NAMALWA (cell line): ENCODE measurements around the gene RARRES1.

Experiments used
- DNase-seq: peaks from one replicate; pipeline ENCODE4 v3.0.0-alpha.2; 2015; ENCODE audit warnings: low spot score

RARRES1 gene, protein sequence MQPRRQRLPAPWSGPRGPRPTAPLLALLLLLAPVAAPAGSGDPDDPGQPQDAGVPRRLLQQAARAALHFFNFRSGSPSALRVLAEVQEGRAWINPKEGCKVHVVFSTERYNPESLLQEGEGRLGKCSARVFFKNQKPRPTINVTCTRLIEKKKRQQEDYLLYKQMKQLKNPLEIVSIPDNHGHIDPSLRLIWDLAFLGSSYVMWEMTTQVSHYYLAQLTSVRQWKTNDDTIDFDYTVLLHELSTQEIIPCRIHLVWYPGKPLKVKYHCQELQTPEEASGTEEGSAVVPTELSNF

DNA sequence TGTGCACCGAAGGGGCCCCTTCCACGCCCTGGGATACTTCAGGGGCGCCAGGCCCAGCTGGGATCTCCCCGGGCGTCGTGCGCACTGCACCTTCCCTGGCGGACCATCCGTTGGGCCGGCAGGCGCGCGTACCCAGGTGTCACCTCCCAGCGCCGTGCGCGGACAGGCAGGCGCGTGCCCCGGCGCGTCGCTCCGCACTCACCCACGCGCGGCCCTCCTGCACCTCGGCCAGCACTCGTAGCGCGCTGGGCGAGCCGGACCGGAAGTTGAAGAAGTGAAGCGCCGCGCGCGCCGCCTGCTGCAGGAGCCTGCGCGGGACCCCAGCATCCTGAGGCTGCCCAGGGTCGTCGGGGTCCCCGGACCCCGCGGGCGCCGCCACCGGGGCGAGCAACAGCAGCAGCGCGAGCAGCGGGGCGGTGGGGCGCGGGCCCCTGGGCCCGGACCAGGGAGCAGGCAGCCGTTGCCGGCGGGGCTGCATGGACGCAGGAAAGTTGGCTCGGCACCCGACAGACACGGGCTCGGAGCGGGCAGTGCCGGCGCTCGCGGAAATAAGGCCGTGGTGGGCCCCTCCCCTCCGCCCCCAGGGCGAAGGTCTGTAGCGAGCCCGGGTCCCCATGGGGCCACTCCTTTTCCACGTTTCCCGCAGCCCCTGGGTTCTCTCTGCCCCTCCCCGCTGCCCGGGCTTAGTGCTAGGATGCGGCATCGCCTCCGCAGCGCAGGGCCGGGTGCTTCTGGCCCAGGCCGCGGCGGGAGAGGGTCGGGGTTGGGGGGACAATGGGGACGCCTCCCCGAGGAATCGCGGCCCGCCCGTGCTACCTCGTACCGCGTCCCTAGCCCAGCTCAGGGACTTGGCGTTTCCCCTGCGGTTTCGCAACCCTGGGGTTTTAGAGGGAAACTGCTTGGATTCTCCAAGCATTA lies at the start of gene RARRES1:
Gene RARRES1, minus strand, starts transcription at position 520 of the 918 bp plus-strand sequence. Its CDS starts 42 bp downstream, at position 478.
- DNase-seq = no peak

DNA sequence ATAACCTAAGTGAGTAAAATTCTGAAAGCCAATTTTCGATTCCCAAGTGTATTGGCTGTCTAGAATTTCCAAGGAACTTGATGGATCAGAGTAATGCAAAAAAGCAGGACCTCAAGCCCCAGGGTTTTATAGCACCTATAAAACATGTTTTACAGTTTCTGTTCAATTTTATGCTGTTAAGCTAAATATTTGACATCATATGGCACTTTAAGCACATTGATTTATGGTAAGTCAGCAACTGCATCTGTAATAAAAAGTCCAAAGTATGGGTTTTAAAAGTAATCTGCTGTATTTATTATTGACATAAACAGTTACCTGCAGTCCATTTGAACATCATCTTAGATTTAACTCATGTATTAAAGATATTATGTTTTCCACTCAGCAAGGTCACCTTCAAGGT lies 49.6 kb upstream of the RARRES1 start:
- no peak for DNase-seq

DNA sequence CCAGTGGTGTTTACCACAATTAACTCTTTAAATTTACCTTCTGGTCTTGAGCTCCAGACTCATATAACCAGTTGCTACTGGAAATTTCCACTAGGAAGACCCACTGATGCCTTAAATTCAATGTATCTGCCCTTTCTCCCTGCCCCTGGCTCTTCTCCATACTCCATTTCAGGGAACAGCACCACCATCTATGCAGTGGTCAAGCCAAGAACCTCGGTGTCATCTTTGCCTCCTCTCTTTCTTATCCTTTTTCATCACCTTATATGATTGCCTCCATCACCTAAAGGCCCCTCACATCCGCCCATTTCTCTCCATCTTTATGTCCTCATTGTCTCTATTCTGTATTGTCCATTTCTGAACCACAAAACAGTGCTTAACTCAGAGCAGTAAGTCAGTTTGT lies 48.9 kb upstream of the RARRES1 start:
- no peak for DNase-seq

DNA sequence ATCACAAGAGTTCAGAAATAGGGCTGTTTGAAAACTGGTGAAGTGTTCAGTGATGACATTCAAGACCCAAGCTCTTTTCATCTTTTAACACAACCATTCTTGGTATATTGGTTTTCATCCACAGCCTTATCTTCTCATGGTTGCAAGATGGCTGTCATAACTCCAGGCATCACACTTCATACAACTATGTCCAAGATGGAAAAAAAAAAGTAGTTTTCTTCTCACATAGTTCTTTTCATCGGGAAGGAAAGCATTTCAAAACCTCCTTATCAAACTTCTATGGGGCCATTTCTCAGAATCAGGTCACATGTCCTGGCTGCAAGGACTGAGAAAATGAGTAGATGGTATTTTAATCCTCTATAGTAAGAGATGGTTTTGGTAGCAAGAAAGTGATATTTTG lies 48.5 kb upstream of the RARRES1 start:
- no peak for DNase-seq

DNA sequence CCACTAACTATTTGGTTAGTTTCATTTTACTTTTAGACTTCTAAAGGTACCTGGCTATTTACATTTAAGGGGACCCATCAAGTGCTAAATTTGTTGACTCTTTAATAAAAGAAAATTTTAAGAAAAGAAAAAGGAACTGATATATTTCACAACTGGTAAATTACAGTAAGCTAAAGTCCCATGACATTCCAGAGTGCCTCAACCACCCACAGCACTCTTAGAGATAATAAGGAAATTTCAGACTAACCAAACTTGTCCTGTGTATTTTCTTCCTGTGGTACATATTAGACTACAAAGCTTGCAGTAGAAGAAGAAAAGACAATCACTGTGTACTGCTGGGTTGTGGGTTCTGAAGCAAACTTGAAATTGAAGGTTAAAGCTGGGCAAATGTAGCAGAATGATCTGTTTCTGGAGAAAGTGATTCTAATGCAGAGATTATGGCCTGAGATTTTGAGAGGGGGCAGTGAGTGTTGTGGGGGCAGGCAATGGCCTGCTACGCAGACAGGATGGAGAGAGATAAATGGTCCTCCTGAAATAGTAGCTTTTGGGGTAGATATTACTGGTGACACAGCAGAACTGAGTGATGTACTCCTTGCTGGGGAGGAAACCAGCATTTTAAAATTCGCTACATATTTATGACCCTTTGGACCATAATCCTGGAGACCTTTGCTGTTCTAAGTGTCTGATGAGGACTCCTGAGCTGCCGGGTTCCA lies 45.1 kb upstream of the RARRES1 start:
- no peak for DNase-seq

DNA sequence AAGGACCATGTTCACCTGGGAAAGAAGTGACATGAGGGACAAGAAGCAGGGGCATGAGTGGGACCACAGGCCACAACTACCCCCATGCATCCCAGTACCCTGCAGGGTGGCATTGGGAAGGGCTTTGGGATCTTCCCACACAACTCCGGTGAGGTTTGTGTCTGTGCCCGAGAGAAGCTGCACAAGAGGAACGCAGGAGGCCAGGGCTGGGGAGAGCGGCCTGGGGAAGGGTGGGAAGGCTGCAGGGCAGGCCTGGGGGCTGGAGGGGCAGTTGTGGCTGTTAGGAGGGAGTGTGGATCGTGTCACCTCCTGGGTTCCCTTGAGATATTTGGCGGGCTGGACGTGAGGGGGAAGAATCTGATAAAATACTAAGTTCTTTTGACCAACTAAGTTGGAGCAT lies 44.3 kb upstream of the RARRES1 start:
- DNase-seq = no peak

DNA sequence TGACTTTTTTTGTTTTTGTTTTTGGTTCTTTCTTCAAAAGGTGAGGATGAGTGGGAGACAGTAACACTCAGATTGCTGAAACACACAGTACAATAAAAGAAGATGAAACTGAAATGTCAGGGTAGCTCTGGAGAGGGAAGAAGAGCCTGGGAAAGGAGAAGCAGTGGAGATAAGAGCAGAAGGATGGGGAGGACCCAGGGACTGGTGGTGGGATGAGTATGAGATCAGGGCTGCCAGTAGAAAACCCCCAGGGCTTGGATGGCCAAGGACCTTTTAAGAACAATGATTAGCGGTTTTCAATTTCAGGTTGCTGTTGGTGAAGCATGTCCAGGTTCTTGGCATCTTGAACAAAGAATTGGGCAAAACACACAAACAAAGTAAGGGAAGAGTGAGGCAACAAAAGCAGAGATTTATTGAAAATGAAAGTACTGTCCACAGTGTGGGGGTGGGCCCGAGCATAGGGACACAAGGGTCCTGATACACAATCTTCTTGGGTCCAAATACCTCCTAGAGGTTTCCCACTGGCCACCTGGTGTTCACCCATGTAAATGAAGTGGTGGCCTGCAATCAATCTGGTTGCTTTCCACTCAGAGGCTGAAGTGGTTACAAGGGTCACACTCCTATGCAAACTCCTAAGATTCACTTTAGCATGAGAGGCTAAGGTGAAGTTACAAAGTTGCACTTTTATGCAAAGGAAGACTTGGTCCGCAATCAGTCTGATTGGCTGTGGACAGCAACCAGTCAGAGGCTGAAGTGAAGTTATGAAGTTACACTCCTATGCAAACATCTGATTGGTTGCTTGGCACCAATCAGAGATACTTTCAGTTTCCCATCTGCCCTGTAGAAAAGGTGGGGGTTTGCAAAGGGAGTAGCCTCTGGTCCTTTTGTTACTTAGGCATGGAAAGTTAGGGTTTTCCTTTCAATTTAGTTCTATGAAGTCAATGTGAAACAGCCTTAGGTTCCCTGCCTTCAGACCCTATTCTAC lies 43.5 kb upstream of the RARRES1 start:
- DNase-seq = no peak

DNA sequence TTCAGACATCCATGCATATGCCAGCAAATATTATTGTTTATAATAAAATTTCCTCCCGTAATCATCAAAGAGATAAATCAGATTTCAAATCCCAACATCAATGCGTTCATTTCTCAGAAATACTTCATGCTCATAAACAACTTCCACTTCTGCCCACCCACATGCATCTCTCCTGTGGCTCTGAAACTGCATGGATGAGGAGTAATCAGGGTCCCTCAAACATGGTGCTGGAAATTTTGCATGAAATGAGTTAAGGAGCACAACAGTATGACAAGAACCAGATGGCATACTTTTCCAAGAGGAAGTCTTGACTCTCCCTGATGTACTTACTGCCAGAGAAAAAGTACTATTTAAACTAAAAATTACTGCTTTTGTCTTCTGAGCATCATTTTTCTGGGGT lies 42.7 kb upstream of the RARRES1 start:
- no peak for DNase-seq

DNA sequence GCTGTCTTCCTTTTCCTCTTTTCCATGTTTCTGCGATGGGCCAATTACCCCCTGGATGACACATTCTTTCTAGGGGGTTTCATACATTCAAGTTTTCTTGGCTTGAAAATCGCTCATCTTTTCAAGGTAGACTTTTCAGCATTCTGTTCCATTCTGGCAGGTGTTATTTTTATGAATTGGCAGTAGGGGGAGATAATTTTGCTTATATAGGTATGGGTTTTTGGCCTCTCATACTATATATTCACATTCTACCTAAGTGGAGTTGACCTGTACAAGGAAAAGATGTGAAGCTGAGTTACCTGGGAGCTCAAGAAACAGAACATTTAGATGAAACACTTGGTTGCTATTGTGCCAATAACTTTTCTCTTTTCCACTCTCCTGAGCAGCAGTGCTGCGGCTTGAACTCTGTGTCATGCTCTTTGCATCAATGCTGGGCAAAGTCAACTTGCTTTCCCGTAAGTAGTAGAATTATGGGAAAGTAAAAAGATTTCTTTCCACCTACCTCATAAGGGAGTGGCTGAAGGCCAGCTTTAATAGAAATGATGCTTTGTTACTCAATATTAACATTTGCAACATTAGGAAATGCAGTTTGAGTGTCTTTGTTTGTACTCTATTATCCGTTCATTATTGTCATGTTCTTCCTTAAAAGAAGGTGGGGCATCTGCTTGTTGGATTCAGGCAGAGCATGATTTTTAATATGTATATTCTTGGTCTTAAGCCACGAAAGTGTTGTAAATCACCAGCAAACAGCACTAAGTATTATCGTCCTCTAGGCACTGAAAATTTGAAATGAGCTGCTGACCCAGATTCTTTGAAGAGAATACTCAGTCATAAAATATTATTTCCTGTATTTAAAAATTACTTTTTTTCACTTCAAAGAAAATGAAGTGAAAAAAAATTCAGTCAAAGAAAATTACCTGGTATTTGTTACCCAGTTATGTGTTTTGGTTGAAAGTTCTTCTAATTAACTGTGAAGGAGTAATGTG lies 41.9 kb upstream of the RARRES1 start:
- no peak for DNase-seq

DNA sequence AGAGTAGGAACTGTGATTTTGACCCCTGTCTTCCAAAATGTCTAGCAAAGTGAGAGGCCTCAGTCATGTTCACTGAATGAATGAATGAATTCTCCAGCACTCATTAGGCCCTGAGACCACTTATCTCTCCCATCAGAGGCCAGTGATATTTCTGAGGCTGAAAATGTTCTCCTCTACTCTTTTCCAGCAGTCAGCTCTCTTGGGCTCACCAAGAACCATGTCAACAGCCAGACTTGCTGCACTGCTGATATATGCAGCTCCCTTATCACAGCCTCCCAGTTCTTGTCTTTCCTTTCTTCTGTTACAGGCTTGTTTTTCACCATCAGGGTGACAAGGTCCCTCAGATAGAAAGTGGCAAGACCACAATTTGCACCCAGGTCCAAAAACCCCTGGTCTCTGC lies 40.9 kb upstream of the RARRES1 start:
- DNase-seq = no peak

DNA sequence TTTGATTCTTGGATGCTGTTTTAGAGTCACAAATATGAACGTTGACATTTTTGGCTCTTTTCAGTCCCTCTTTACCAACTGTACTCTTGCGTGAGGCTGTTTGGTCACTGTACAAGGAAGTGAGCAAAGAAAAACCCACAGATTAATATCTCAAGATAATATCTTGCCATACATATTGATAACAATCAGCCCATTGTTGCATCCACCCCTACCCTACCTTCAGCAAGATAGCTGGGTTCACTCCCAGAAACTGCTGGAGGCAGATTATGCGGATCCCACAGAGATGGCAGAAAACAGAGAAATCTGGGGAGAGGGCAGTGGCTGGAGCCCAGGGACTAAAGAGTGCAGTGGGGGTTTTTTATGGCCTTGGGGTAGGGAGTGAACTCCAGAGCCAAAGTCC lies 39.7 kb upstream of the RARRES1 start:
- no peak for DNase-seq

DNA sequence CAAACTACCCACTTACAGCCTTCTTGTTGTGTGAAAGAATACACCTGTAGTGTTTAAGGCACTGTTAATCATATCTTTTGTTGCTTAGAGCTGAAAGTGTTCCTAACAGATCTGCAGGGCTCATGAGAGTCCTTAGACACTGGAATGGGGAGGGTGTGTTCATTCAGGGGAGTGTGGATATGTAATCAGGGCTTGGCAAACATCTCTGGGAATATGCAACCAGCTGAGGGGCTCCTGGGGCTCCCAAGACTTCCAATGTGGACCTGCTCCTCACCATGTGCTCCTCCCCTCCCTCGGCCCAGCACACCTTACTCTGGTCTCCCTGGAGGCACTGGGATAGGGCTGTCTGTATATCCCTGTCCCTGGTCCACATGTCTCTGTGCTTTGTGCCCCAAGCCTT lies 39.3 kb upstream of the RARRES1 start:
- DNase-seq = no peak

DNA sequence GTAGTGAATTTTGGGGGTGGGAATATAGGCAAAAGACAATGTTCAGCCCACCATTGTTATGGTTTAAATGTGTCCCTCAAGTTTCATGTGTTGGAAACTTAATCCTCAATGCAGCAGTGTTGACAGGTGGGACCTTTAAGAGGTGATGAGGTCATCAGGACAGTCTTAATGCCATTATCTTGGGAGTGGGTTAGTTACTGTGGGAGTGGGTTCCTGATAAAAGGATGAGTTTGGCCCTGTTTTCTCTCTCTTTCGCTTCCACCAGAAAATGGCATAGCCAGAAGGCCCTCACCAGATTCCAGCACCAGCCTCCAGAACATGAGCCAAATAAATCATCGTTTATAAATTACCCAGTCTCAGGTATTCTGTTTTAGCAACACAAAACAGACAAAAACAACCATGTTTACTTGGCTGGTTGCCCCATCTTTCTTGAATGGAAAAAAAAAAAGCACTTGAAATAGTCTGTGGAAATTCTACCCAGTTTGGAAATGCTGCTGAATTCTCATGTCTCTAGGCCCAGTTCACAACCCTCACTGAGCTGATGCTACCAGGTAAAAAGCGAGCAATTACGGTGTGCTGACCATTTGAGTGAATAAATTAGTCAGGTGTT lies 38.6 kb upstream of the RARRES1 start:
- no peak for DNase-seq

DNA sequence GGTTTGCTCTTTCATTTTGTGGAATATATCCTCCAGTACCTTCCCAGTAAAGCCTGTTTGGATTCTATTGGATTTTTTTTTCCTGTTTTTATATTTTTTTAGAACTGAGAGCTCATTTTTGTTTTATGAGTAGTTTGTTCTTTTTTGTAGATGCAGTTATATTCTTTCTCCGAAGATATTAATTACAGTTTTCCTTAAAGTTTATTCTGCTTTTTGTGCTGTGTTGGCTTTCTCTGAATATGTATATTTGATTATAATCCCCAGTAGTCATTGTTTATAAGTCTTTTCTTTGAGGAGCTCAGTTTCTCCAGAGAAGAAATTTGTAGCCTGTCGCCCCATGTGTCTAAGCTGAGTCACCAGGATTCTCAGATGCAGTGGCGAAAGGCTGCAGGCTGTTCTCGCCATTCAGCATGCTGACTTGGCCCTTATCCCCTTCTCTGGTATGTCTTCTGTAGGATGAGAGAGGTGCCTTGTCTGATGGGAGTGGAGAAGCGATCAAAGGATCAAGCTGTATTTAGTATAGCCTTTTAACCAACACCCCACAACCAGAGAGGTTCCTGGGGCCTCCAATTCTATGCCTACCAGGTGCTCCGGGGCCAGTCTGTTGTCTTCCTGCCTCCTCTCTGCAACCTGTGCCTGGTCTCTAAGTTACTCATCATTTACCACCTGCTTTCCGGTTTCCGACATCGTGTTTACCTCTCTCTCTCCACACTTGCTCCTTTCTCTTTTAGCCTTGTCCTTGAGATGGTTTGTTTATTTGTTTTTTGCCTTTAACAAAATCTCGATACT lies 37.9 kb upstream of the RARRES1 start:
- no peak for DNase-seq

DNA sequence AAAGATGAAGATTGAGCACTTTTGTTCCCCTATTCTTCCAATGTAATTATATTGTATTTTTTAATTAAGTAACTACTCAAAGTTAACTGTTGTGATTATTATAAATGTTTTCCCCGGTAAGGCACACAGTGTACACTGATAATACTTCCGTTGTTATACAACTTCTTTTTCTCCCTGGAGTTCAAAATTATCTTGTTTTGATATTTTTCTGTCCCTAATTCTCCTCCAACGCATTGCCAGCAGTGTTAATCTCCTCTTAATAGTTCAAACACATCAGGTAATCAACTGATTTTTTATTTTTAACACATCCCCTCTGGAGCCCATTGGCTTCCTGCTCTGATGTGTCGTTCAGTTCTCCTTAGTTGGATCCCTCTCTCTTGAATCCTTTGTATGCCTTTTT lies 37.3 kb upstream of the RARRES1 start:
- DNase-seq = no peak

DNA sequence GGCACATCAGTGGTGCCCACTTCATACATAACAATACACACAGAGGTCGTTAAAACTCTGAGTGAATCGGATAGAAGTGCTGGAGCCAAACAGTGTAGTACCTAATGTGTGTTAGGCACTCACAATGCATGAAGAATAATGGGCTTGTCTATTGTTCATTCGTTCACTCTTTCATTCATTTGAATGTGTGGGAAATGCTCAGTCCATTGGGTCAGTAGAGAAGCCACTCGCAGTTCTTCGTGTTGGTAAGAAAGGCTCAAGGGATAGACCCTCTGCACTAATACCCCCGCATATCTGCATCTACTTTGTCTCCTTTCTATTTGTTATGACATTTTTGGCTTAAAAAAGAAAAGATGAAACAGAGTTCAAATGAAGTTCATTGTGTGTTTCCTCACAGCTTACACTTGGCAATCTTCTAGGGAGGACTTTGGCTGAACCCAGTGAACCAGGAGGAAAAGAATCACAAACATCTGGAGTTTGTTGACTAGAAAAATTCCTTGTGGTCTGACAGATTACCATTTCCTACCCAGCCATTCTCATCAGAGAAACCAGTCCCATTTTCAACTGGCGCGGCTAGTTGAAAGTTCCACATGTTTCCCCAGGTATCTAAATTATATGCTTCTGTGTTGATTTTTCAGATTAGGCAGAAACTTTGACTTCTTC lies 36.8 kb upstream of the RARRES1 start:
- DNase-seq = no peak

DNA sequence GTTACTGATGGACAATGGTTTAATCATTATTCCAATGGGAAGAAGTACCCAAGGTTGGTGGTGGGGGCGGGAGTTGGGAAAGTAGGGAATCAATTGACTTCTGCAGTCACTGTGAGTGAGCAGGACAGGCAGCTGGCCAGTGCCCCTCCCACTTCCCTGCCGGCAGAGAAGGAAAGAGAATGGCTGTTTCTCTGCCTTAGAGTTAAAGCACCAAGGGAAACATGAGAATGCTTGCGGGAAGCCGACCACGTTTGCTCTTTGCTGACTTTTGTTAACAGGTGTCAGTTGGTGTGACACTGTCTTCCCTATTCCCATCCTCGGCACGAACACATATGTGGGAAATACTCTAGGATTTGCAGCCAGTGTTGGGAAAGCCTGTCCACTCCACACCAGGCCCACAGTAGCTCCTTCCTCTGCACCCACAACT lies 36.1 kb upstream of the RARRES1 start:
- DNase-seq = no peak

DNA sequence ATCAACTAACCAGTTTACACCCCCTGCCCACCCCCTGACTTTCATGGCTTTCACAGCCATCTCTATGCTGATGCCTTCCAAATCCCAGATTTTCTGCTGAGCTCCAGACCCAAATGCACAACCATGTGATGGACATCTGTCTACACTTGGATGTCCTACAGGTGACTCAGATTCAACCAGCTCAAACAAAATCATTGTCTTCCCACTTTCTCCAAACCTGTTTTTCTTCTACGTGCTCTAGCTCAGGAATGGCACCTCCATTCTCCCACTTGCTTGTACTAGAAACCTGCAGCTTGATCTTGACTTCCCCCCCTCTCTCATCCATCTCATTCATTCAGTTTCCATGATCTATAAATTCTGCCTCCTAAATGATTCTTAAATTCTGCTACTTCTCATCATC lies 34.1 kb upstream of the RARRES1 start:
- no peak for DNase-seq
